CD4-positive, alpha-beta T cell treated with Interleukin-17A for 4 hours (primary cell): ENCODE data around the gene LOXL4.

Source experiments
- DNase-seq: peaks from one replicate; pipeline ENCODE4 v3.0.0-alpha.2; 2020; ENCODE audit warnings: mixed read lengths

Gene LOXL4

GRCh38 chr10:98263088-98263487 lies 4.9 kb downstream of the LOXL4 start:
- DNase-seq: no peak

DNA sequence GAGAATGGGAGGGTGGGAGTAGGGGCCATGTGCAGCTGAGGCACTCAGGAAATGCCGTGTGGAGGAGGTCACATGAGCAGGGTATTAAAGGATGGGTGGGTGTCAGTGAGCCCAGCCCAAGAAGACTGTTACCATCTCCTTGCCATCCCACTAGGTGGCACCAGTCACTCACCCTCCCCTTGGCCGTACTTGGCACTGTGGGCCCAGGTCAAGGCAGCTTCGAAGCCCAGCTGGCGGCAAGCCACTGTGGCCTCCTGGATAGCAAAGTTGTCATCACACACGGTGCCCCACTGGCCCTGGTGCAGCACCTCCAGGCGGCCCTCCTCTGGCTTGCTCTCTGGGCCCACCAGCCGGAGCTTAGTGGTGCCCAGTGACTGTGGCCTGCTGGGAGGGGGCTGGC lies 5.4 kb downstream of the LOXL4 start:
- DNase-seq: no peak

GRCh38 chr10:98261436-98262277 lies 6.3 kb downstream of the LOXL4 start:
- DNase-seq: no peak

DNA sequence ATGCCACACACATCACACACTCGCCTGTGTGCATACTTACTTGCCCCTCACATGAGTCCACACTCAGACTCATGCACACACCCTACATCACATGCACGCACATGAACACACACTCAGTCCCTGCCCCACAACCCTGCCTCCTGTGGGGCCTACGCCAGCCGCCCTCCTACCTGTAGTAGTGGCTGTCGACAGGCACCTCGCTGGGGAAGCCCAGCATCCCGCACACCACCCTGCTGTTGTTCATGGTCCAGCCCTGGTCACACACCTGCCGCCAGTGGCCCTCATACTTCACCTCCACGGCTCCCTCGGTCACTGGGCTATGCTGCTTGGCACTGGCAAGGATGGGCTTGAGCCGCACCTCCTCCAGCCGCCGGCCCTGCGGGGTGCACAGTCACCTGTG lies 7.2 kb downstream of the LOXL4 start:
- no peak for DNase-seq

DNA sequence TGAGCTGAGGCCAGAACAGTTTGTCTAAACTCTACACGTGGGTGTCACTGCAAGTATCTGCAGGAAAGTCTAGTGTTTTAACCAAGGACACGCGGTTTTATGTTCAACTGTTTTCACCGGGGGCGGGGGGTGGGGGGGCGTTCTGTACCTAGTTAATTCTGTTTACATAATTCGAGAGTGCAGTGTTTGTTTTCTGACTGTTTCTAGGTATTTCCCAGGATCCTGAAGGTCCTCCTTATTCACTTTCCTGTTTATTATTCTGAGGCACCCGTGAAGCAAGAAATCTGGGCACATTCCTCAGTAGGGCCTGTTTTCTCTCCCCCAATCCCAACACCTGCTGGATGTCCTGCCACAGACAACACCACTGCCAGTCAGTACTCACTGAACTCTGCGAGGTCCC lies 7.6 kb downstream of the LOXL4 start:
- DNase-seq: no peak

DNA sequence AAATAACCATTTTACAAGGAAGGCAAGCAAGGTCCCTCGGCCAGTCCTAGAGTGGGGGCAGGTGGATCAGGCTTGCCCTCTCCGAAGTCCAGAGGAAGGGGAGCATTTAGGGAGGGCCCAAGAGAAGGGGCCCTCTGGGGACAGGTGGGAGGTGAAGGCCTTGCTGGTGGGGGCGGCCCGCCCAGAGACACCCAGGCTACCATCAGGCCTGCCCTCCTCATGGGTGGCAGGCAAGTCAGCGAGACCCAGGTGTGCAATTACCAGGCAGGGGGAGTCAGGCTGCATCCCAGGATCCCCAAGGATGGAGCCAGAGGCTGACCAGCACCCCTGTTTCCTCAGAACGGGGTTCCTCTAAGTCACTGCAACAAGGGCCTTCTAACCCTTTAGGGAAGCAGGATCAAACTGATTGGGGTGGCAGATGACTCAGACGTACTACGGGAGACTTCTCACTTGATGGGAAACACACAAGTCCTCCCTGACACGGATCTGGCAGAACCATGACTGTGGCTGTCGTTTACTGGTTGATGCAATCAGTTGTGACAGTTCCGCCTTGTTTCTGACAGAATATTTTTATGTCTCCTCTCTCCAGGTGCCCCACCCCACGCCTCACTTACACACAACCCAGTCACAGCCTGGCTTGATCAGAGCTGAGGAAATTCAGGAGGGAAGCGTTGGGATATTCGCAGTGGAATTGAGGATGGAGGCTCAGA lies 8.2 kb downstream of the LOXL4 start:
- no peak for DNase-seq

DNA sequence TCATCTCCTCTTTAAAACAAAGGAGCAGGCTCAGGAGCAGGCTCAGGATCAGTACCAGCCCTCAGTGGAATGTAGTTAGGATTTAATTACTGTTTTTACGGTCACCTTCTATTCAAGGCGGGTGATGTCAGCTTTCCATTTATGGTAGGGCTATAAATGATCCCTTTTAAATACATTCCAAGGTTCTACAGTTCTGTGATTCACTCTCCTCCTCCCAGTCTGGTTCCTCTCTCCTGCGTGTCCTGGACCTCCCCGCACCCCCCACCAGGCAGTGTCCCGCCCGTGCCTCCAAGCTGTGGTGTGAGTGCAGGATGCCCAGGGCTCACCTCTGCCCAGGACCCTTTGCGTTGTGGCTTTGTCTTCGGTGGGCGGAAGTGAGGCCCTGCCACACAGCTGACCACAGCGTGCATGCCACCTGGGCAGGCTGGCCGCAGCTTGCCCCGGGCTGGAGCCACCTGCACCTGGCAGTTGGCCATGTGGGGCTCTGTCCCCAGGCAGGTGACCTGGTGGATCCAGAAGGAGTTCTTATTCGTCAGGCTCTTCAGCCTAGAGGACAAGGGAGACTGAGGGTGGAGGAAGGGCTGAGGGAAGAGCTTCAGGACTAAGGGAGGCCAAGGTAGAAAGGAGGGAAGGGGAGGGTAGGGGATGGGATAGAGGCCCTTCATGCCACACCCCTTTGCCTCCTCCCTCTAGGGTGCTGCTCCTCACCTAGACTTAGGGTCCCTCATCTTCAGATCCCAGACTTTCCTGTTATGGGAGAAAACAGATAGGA lies 9.1 kb downstream of the LOXL4 start:
- DNase-seq: no peak

DNA sequence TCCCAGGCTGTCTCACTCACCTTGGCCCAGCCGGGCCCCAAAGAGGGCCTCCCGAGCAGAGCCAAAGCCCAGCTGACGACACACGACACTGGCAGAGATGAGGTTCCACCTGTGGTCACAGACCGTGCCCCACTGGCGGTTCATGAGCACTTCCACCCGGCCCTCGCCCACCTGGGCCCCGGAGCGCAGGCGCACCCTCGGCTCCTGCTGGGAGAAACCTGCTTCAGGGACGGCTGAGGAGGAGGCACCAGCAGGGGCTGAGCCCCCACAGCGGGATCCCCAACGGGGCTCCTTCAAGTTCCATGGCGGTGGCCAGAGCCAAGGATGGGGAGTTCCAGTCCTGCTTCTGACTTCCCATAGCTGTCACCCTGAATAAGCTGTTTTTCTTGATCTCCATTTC lies 10.0 kb downstream of the LOXL4 start:
- no peak for DNase-seq

DNA sequence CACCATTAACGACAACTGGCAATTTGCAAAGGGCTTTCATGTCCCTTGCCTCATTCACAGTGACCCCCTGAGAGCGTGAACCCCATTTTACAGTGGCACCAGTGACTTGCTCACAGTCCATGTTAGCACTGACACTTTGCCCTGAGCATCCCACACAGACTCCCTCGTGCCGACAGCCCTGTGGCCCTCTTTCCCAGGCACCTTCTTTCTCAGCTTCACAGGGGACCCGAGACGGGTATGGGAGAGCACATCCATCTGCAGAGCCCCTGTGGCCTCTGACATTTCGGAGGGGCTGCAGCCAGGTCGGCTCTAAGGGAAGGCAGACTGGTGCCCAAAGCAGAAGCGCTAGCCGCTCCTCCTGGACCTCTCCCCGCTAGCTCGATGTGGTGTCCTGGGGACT lies 10.8 kb downstream of the LOXL4 start:
- DNase-seq: no peak

- no peak for DNase-seq
Observed at GRCh38 chr10:98256692-98257091, 11.3 kb downstream of the LOXL4 start.

- DNase-seq: no peak
Observed at GRCh38 chr10:98255146-98255877, 12.7 kb downstream of the LOXL4 start.

GRCh38 chr10:98254234-98254974 lies 13.6 kb downstream of the LOXL4 start:
- no peak for DNase-seq

GRCh38 chr10:98253499-98253898 lies 14.5 kb downstream of the LOXL4 start:
- DNase-seq: no peak

- no peak for DNase-seq
Observed at GRCh38 chr10:98252464-98252863, 15.5 kb downstream of the LOXL4 start.

- no peak for DNase-seq
Observed at GRCh38 chr10:98251399-98251798, 16.6 kb downstream of the LOXL4 start.

GRCh38 chr10:98249134-98249533 lies 18.9 kb downstream of the LOXL4 start:
- DNase-seq: no peak

- no peak for DNase-seq
Observed at GRCh38 chr10:98248018-98248417, 20.0 kb downstream of the LOXL4 start.

DNA sequence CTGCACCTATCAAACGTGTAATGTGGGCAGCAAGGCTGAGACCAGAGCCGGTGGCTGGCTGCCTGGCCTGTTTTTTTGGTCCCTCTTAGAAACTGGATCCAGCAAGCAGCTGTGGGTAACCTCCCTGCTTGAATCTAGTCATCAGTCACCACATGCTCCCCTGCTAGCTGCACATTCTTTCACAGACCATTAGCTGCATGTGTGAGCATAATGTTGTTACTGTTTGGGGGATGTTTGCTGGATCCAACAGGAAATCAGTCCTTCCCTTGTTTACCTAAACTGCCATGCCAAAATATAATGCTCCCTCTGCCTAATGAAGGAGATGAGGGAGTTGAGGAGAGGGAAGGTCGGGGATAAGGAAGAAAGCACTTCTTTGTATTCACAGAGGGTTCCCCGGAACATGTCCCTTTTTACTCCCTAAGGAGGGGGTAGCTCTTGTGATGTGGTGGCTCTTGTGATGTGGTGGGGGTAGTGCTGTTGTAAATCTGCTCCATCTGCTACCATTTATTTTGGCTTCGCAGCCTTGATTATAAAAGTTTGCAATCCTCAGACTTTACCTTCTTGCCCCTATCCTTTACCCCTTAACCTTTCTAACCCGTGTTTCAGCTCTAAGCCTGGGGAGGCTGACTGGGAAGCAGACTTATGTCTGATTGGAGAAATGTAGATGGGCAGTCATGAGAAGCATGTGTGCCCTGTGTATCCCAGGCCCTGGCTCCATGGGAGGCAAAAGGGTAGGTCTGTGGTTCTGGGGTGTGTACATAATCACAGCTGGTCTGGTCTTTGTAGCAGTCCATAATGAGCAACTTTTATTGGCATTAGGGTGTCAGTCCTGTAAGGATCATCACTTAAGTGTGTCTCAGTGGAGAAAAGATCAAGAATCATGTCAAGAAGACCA lies 20.8 kb downstream of the LOXL4 start:
- DNase-seq: no peak

- DNase-seq: no peak
Observed at GRCh38 chr10:98244586-98244985, 23.4 kb downstream of the LOXL4 start.

DNA sequence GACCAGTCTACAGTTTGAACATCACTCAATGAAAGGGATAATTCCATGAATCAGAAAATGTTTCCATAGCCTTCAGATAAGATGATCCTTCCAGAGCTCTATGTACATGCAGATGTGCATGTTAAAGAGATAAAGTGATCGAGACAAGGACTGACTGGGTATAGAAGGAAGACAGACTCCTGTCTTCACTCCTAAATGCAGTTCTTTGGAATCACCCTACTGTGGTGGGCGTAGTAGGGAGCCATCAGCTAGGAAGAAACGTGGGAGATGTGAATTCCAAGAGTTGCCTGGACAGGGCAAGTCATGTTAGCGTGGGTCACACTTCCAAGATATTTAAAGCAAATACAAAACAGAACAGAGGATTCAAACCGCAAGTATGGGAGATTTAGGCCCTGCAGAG lies 23.9 kb downstream of the LOXL4 start:
- no peak for DNase-seq

DNA sequence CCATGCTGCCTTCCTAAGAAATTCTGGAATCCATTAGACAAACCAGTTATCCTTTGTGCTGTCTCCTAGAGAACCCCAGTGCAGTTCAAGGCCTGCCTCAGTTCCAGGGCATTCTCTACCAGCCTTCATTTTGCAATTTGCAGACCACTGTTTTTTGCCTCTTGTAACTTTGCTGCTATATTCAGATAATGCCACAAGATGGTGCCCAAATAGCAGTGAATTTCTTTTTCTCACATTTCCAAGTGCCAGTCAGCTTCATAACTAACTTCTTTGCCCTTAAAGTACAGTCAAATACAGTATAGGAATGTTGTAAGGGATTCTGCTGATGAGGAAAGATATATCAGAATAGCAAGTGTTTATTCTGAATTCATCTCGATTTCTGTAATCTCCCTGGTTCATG lies 25.2 kb downstream of the LOXL4 start:
- no peak for DNase-seq
